ENCODE measurements around the gene ITSN1.

Gene ITSN1

DNA sequence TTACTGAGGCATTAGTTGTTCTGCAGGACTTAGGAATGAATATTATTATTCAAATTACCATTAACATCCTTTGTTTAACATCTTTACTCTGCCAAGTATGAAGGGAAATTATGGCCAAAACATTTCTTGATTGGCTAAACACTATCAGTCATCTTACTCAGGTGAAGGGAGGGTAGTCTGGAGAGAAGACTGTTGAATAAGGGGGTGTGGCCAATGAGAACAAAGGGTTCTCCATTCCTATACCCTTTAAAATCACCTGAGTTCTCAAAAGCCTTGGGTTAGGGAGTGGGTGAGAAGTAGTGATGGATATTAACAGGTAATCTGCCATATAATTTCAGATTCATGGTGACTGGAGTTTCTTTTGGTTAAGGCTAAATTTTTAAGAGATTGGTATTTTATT, 20.0 kb upstream of the ITSN1 start:
- TF ChIP-seq FOXM1 (IDR thresholded peaks at IDR 0.05; ENCODE audit: borderline replicate concordance, low read depth) (no peak), CEBPB (IDR thresholded peaks at IDR 0.05) (no peak), TAF1 (IDR thresholded peaks at IDR 0.05; ENCODE audit: low read depth) (no peak), EGR1 (IDR thresholded peaks at IDR 0.05) (no peak), ZBTB7A (IDR thresholded peaks at IDR 0.05; ENCODE audit: low read depth) (no peak), CREB1 (IDR thresholded peaks at IDR 0.05; ENCODE audit: low read depth) (no peak), NFIC (IDR thresholded peaks at IDR 0.05) (no peak)
- TF ChIP-seq, protein P1, sequence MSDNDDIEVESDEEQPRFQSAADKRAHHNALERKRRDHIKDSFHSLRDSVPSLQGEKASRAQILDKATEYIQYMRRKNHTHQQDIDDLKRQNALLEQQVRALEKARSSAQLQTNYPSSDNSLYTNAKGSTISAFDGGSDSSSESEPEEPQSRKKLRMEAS (IDR thresholded peaks at IDR 0.05), result no peak
- TF ChIP-seq, protein P2, sequence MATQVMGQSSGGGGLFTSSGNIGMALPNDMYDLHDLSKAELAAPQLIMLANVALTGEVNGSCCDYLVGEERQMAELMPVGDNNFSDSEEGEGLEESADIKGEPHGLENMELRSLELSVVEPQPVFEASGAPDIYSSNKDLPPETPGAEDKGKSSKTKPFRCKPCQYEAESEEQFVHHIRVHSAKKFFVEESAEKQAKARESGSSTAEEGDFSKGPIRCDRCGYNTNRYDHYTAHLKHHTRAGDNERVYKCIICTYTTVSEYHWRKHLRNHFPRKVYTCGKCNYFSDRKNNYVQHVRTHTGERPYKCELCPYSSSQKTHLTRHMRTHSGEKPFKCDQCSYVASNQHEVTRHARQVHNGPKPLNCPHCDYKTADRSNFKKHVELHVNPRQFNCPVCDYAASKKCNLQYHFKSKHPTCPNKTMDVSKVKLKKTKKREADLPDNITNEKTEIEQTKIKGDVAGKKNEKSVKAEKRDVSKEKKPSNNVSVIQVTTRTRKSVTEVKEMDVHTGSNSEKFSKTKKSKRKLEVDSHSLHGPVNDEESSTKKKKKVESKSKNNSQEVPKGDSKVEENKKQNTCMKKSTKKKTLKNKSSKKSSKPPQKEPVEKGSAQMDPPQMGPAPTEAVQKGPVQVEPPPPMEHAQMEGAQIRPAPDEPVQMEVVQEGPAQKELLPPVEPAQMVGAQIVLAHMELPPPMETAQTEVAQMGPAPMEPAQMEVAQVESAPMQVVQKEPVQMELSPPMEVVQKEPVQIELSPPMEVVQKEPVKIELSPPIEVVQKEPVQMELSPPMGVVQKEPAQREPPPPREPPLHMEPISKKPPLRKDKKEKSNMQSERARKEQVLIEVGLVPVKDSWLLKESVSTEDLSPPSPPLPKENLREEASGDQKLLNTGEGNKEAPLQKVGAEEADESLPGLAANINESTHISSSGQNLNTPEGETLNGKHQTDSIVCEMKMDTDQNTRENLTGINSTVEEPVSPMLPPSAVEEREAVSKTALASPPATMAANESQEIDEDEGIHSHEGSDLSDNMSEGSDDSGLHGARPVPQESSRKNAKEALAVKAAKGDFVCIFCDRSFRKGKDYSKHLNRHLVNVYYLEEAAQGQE (IDR thresholded peaks at IDR 0.05; ENCODE audit: low read depth), result no peak

DNA sequence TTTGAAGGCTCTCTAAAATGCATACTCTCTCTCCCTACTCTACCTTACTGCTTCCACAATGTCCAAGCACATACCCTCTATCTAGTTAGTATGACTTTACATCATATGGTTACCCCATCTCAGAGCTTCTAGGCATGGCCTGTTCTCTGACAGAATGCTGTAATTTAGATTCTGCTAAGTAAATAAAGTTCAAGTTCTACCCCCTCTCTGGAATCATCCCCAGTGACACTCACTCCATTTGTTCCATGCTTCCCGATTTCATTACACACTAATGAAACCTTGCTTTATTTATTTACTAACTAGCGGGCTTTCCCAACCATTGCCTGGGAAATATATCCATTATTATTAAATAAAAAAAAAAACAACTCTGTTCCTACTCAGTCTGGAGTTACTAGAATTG, 8.0 kb upstream of the ITSN1 start:
- TF ChIP-seq YY1 (IDR thresholded peaks at IDR 0.05; ENCODE audit: low read depth), result no peak
- TF ChIP-seq, protein P3, sequence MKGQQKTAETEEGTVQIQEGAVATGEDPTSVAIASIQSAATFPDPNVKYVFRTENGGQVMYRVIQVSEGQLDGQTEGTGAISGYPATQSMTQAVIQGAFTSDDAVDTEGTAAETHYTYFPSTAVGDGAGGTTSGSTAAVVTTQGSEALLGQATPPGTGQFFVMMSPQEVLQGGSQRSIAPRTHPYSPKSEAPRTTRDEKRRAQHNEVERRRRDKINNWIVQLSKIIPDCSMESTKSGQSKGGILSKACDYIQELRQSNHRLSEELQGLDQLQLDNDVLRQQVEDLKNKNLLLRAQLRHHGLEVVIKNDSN (IDR thresholded peaks at IDR 0.05), result no peak
- no peak for TF ChIP-seq TCF12 (IDR thresholded peaks at IDR 0.05; ENCODE audit: low read depth)
- TF ChIP-seq NFIC (IDR thresholded peaks at IDR 0.05), result no peak
- TF ChIP-seq TAF1 (IDR thresholded peaks at IDR 0.05; ENCODE audit: low read depth), result no peak
- TF ChIP-seq CEBPB (IDR thresholded peaks at IDR 0.05), result no peak
- no peak for TF ChIP-seq ZBTB7A (IDR thresholded peaks at IDR 0.05; ENCODE audit: low read depth)
- no peak for TF ChIP-seq EGR1 (IDR thresholded peaks at IDR 0.05)
- no peak for TF ChIP-seq CREB1 (IDR thresholded peaks at IDR 0.05; ENCODE audit: low read depth)
- TF ChIP-seq, protein P2 (IDR thresholded peaks at IDR 0.05; ENCODE audit: low read depth), result no peak
- no peak for TF ChIP-seq FOXM1 (IDR thresholded peaks at IDR 0.05; ENCODE audit: borderline replicate concordance, low read depth)
- TF ChIP-seq RAD21 (IDR thresholded peaks at IDR 0.05; ENCODE audit: low read depth), result no peak
- TF ChIP-seq, protein P1 (IDR thresholded peaks at IDR 0.05), result no peak
- no peak for TF ChIP-seq TEAD4 (IDR thresholded peaks at IDR 0.05)
- no peak for TF ChIP-seq EP300 (IDR thresholded peaks at IDR 0.05; ENCODE audit: borderline replicate concordance)

DNA sequence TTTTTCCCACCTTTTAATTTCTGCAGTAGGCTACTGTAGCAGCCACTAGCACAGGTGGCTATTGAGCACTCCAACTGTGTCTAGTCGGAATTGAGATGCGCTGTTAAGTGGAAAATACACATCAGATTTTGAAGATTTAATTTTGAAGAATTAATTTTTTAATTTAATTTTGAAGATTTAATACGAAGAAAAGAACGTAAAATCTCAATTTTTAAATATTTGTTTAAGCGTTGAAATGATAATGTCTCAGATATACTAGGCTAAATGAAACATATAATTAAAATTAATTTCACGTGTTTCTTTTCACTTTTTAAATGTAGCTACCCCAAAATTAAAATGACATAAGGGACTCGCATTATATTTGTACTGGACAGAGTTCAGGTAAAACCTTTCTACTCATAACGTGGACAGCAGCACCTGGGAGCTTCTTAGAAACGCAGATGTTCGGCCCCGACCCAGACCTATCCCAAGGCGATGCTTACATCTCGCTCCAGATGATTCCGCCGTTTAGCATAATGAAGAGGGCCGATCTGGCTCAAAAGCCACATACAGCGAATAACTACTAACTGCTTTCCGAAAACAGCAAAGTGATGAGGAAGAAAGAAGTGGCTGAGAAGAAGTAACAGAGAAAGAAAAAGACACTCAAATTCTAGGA, 1.5 kb upstream of the ITSN1 start:
- TF ChIP-seq ZBTB7A (IDR thresholded peaks at IDR 0.05; ENCODE audit: low read depth) (no peak), TCF12 (IDR thresholded peaks at IDR 0.05; ENCODE audit: low read depth) (no peak), YY1 (IDR thresholded peaks at IDR 0.05; ENCODE audit: low read depth) (no peak), CREB1 (IDR thresholded peaks at IDR 0.05; ENCODE audit: low read depth) (no peak), TEAD4 (IDR thresholded peaks at IDR 0.05) (no peak)

DNA sequence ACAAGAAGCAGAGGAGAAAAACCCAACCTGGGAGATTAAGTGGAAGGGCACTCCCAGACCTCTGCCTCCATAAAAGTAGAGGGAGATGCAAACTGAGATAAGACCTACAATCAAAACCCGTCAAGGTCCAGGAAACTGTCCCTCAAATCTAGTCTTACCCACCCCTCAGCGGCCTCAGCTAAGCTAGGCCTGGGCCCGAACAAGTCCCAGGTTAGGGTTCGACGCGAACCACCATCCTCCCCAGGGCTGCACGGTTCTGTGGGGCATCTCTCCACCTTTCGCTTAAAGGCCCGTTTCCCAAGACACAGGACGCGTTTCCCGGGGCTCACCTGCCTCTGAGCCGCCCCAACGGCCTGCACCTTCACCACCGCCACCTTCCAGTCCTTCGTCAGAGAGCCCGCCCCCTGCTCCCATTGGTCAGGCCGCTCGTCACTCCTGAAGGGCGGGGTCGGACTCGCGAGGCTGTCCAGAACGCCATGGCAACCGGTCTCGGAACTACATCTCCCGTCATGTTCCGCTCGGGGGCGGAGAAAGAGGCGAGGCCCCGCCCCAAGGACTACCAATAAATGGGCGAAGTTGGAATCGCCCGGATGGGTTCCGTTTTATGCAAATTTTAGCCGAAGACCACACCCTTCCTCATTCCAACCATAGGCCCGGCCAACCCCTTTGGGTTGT, 812 bp upstream of the ITSN1 start, which contains the start of gene CRYZL1:
TSS of gene CRYZL1 (minus strand) at position 390 of the 675 bp plus-strand sequence. CDS start 10,190 bp downstream, outside the sequence.
- TF ChIP-seq, protein P1 (IDR thresholded peaks at IDR 0.05), result peak; percentile 50; the same call in 1 of the 2 replicates
- TF ChIP-seq EP300 (IDR thresholded peaks at IDR 0.05; ENCODE audit: borderline replicate concordance) (no peak), CREB1 (IDR thresholded peaks at IDR 0.05; ENCODE audit: low read depth) (peak; percentile 59), FOXM1 (IDR thresholded peaks at IDR 0.05; ENCODE audit: borderline replicate concordance, low read depth) (no peak), EGR1 (IDR thresholded peaks at IDR 0.05) (no peak), CEBPB (IDR thresholded peaks at IDR 0.05) (no peak), ZBTB7A (IDR thresholded peaks at IDR 0.05; ENCODE audit: low read depth) (no peak), NFIC (IDR thresholded peaks at IDR 0.05) (no peak; the same call in 1 of the 2 replicates), TCF12 (IDR thresholded peaks at IDR 0.05; ENCODE audit: low read depth) (no peak), TAF1 (IDR thresholded peaks at IDR 0.05; ENCODE audit: low read depth) (peak; percentile 88), TEAD4 (IDR thresholded peaks at IDR 0.05) (0 out of 2 replicates have a peak, but pooled peaks have one; percentile 54), RAD21 (IDR thresholded peaks at IDR 0.05; ENCODE audit: low read depth) (no peak), YY1 (IDR thresholded peaks at IDR 0.05; ENCODE audit: low read depth) (no peak; the same call in 1 of the 2 replicates)
- TF ChIP-seq, protein P2 (IDR thresholded peaks at IDR 0.05; ENCODE audit: low read depth), result no peak
- TF ChIP-seq, protein P3 (IDR thresholded peaks at IDR 0.05), result no peak

Data from Ishikawa (cell line).